HG03196 (cell line): ENCODE data around the gene BPIFA2.
"Not testable (repeated sequence)": the region's sequence is repeated elsewhere in the genome, so short reads cannot be mapped to it uniquely, and the experiment has no call there.

Experiments
- ATAC-seq: cut with Tn5 transposase; IDR thresholded peaks from one replicate; pipeline ENCODE4 v1.9.1; 2021; ENCODE audit not compliant: unreplicated experiment

The BPIFA2 gene

DNA sequence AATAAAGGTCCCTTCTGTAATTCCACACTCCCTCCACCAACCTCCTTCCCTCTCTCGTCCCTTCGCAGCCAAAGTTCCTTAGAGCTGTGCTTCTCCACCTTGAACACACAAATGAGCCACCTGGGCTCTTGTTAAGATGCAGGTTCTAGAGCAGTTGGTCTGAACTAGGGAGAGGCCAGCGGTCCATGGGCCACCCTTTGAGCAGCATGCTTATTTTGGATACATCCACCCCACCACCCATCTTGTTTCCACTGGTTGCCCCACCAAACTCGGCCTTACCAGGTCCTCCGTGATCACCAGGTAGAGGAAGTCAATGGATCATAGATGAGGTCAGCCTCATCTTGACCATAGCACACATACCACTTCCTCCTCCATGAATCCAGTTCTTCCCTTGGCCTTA, 7.3 kb upstream of the BPIFA2 start:
- ATAC-seq: no peak

DNA sequence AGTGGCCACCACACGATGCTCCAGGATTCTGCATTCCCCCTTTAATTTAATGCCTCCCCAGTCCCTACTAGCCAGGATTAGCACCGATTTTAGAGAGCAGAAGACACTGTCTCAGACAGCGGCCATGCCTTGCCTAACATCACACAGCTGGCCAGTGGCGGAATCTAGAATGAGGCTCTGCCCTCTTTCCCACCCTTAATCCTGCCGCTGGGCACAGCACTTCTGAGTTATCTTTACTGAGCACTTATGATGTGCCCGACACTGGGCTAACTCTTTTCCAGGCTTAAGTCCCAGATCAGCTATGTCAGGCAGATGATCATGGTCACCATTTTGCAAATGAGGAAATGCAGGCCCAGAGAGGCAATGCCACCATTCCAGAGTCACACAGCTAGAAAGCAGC, 5.6 kb upstream of the BPIFA2 start:
- ATAC-seq: no peak

DNA sequence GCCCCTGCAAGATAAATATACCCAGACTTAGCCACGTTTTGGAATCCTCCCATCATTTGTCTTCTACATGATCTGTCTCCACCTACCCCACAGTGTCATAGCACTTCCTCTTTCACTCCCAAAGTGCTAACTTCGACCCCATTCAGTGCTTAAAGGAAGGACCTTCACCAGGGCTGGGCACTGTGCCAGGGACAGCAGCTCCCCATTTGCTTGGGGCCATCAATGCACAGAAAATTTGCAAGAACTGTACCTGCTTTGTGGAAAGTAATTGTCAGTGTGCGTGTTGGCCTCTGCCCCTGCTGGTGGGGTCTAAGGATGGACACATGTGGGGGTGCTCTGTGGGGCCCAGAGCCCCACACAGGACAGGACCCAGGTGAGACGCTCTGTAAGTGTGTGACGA, 5.2 kb upstream of the BPIFA2 start:
- no peak for ATAC-seq

DNA sequence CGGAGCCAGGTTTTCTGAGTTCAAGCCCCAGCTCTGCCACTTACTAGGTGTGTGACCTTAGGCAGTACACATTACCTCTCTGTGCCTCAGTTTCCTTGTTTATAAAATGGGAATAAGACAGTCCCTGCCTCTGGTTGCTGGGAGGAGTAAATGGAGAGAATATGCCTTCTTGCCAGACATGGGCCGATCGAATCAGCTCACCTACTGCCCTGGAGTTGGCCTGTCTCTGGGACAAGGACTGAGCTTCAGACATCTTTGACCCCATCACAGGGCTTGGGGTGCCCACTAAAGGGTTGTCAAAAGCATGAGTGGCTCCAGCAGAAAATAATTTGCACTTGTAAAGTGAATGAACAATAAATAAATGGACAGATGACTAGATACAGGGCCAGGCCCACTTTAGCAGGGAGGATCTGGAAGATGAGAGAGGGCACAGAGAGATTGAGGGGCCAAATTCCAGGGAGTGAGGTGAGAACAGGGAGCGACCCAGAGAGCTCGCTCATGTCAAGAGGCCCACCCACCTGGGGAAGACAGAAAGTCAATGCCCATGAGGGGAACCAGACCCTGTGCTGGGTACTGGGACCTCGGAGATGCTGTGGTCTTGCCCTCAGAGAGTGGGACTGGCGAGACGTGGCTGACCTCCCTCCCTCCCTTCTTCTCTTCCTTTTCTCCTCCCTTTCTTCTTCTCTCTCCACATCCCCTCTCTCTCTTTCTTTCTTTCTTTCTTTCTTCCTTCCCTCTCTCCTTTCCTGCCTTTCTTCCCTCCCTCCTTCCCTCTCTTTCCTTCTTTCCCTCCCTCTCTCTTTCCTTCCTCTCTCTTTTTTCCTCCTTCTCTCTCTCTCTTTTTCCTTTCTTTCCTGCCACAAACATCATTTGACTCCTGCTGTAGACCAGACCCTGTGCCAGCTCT, 3.9 kb upstream of the BPIFA2 start:
- no peak for ATAC-seq

DNA sequence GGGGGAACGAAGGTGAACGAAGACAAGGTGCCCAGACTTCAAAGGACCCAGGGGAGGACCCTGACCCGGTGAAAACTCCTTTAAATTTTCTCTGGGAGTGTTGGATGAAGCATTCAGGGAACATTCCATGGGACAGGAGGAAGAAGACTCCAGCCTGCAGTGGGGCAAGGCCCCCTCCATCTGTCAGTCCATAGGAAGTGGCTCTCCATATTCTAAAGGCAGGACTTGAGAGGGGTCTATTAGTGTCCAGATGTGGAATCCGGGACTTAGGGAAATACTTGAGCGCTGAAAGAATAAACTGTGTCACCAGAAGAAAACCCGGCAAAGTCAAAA, 3.2 kb upstream of the BPIFA2 start:
- no peak for ATAC-seq

DNA sequence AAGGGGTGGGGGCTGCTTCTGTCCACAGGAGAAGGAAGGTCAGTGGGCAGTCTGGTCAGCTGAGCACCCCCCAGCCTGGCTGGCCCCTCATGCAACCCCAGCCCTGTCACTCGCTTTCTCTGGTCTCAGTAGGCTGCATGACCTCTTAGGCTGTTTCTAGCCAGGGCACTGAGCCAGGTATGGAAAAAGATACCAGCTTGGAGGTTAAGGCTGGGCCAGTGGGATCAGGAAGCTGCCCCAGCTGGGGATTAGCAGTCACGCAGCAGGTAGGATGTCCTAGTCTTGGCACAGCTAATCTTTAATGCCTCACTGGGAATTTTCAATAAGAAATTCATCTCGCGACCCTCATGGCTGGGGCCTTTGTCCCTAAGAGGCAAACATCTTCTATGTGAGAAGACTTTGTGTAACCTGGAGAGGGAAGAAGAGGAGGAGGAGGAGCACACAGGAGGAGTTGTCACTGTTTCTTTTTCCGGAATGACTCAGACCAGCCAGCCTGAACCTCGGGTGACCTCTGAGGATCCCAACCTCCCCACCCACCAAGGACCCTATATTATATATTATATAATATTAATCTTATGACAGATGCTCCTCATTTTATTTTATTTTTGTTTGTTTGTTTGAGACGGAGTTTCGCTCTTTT, 2.4 kb upstream of the BPIFA2 start:
- no peak for ATAC-seq

DNA sequence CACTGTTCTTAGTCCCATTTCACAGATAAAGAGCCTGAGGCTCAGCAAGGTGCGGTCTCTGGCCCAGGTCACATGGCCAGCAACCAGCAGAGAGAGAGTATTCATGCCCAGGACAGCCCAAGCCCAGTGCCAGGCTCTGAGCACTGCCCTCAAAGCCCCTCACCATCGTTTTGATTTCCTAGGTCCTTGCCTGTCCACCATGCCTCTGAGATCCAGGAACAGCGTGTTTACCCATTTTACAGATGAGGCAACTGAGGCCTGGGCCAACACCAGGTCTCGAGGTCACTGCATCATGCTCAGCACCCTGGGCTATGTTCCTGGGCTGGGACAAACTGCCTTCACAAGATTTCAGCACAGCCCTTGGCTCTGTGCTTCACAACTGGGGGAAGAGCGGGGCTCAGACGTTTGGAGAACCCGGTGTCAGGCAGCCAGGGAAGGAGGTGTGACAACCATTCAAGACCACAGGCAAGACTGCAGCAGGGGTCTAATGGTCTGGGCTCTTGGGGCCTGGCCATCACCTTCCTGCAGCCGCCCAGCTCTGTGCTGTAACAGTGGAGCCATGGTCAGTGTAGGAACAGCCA, 1.3 kb upstream of the BPIFA2 start:
- ATAC-seq: no peak

DNA sequence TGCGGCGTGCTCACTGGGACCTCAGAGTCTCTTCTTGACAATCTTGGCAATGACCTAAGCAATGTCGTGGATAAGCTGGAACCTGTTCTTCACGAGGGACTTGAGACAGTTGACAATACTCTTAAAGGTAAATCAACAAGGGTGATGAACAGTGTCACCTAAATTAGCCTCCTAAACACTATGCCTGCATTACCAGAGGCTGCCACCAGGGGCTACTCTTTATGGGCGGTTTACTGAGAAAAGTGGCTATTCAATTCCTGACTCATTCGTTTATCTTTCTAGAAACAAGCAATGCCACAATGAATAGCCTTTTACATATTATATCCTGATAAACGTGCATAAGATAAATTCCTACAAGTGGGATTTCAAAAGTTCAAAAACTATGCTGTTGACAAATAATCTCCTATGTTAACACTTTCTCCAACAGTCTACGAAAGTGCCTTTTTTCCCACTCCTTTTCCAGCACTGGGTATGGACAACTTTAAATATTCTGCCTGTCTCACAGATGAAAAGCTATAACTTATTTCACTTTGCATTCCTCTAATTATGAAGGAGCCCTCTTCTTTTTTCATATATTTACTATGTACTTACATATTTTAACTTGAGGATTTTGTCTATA, 1.3 kb downstream of the BPIFA2 start:
- ATAC-seq: no peak

DNA sequence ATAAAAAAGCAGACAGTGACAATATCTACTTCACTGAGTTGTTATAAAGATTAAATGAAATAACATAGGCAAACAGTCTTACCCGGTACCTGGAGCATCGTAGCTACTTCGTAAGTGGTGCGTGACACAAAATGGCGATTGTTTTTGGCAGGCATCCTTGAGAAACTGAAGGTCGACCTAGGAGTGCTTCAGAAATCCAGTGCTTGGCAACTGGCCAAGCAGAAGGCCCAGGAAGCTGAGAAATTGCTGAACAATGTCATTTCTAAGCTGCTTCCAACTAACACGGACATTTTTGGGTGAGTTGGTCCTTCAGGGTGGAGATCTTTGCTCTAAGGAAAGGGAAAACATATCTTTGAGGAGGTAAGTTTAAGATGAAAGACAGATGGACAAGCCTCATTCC, 4.8 kb downstream of the BPIFA2 start:
- no peak for ATAC-seq

DNA sequence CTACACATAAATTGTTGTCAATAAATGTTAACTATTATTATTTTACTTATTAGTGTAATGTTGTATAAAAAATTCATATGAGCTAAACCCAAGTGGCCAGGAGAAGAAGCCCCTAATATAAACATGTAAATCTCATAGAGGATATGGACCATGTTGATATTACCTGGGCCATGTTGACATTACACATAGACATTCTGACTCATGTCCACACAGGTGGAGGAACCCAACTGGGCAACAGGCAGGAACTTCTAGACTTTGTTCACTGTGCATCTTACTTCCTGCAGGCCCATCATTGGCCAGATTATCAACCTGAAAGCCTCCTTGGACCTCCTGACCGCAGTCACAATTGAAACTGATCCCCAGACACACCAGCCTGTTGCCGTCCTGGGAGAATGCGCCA, 7.2 kb downstream of the BPIFA2 start:
- no peak for ATAC-seq

DNA sequence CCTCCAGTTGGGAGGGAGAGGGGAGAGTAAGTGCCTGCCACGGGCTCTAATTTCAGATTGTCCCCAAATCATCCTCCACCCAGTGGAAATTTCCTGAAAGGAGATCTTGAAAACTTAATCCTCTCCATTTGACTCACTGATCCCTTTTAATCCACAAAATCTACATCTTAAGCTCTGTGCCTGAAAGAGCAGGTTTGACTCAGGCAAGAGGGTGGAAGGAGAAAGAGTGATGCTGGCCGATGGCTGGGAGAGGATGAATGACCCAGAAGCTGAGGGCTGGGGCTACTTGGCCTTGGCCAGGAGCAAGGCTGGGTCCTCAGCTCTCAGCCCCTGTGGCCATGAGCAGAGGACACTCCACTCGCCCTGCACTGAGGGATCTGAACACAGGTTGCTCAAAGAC, 8.1 kb downstream of the BPIFA2 start:
- no peak for ATAC-seq

DNA sequence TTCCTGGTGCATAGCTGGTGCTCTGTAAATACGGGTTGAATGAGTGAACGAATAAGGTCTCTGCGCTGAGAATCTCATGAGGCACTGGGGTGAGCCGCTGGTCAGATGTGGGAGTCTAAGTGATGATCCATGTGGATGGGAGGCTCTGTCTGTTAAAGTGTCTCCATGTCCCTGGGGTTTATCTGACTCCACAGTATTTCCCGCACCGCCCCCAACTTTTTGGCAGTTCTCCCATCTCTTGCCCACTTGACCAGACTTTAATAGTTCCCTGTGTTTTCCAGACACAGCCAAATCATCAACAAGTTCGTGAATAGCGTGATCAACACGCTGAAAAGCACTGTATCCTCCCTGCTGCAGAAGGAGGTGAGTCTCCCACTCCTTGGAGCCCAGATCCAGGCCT, 9.9 kb downstream of the BPIFA2 start:
- ATAC-seq: no peak

DNA sequence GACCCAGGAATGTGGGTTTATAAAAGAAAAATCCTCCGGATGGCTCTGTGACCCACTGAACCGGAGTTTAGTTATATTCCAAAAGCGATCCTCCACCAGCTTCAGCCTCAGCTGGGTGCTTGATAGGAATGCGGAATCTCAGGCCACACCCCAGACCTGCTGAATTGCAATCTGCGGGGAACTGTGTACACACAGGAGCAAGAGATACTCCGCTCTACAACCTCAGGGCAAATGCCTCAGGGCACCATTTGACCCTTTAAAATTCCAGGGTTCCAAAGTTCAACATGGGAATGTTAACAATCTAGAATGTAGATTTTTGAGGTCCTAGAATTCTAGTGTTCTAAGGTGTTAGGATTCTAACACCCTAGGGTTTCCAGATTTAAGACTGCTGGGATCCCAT, 10.8 kb downstream of the BPIFA2 start:
- ATAC-seq: no peak

DNA sequence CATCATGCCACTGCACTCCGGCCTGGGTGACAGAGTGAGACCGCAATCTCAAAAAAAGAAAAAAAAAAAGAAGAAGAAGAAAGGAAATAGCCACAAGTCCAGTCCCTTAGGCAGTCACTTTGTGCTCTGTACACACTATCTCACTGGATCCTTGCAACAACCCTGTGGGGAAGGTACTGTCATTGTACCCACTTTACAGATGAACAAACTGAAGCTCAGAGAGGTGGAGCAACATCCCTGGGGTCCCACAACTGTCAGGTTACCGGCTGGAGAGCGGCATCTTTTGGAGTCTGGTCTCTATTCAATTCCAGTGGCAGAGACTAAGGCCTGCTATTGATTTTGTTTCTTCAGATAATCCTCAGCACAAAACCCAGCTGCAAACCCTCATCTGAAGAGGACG, 12.2 kb downstream of the BPIFA2 start:
- no peak for ATAC-seq

DNA sequence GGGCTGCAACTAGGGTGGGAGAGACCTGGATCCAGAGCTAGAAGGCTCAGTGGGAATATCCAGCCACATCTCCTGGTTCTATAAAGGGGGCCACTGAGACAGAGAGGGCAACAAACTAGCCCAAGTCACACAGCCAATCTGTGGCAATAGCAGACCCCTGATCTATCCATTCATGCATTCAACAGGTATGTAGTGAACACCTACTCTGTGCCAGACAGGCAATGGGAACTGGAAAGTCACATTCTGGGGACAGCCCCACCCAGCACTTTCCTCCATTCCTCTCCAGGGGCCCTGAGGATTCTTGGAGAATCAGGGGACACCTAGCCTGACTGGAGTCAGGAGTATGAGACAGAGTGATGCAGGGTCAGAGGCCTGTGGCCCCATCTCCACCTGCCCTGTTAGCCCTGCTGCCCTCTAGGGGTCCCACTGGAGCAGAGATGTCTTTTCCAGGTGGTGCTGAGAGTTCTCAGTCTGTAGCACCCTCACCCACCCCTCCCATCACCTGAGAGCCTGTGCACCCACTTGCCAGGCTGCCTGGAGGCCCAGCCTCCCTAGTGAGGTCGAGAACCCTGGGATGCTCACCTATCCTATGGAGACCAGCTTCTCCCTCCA, 13.6 kb downstream of the BPIFA2 start:
- no peak for ATAC-seq

DNA sequence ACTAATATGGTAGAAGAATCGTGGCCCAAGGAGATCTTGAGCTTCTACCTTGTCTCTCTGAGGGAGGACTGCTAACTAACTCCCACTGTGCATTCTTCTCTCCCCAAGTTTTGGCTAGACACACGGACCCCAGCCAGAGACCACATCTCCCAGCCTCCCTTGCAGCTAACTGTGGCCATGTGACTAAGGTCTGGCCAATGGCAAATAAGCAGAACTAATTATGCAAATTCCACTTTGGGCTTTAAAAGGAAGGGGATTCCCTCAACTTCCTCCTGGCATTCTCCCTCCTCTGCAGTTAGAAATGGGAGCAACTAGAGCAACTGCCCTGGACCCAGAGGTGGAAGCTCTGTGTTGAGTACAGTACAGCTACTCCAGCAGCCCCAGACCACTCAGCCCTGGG, 15.4 kb downstream of the BPIFA2 start:
- ATAC-seq: no peak

DNA sequence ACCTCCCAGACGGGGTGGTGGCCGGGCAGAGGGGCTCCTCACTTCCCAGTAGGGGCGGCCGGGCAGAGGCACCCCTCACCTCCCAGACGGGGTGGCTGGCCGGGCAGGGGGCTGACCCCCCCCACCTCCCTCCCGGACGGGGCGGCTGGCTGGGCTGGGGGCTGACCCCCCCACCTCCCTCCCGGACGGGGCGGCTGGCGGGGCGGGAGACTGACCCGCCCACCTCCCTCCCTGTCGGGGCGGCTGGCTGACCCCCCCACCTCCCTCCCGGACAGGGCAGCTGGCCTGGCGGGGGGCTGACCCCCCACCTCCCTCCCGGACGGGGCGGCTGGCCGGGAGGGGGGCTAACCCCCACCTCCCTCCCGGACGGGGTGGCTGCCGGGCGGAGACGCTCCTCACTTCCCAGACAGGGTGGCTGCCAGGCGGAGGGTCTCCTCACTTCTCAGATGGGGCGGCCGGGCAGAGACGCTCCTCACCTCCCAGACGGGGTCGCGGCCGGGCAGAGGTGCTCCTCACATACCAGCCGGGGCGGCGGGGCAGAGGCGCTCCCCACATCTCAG, 17.2 kb downstream of the BPIFA2 start:
- not testable (repeated sequence) for ATAC-seq

DNA sequence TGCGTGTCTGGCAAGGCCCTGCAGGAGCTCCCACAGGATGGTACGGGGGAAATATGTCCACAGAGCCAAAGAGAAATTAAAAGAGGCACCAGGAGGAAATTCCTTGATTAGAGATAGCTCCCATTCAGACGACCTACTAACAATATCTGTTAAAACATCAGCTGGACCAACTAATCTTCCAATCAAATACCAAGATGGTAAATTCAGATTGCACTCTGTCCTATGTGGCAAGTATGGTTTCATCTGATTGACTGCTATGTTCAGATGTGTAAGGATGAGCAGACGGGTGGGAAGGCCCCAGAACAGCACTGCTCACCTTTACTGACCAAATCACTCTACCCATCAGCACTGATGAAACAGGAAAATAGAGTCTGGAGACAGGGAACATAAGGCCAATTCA, 19.5 kb downstream of the BPIFA2 start:
- no peak for ATAC-seq

DNA sequence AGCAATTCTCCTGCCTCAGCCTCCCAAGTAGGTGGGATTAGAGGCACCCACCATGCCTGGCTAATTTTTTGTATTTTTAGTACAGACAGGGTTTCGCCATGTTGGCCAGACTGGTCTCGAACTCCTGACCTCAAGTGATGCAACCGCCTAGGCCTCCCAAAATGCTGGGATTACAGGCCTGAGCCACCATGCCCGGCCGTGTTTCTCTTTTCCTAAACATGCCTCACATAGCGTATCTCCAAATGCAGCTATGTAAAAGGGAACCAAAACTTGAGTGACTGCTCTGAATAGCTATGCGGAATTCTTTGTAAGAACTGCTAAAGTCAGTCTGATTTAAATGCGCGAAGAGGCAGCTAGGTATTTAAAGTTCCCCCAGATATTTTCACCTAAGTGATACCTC, 20.5 kb downstream of the BPIFA2 start:
- no peak for ATAC-seq

DNA sequence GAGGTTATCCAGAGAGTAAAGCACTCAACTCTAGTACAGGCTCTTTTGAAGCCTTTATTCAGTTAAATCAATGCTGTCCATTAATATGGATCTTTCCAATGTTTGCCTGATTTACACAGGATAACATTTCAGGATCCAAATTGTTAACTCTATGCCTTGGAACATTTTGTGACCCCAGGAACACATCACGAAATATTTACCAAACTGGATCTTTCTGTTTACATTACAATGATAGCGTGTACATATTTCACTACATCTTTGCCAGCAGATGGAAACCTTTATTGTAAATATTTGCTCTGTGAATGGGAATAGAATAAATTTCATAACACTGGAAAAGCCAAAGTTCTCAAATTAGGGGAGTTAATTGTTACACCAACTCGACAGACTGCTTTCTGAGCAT, 23.5 kb downstream of the BPIFA2 start:
- no peak for ATAC-seq

DNA sequence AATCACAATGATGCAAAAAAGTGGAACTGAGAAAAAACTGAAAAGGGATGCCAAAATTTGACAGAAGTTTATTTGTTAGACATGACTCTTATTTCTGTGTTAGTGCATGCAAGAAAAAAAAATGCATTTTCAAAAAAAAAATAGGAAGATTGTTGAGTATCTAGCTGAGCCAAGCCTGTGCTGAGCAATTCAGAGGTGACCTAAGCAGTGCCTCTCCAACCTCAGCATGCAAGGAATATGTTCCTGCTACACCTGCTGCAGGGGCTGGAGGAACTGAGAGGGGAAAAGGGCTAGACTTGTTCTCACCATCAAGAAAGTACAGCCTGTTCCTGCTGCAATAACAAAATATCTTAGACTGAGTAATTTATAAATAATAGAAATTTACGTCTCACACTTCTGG, 24.0 kb downstream of the BPIFA2 start:
- no peak for ATAC-seq
